ENCODE measurements around the gene CARD10.

Gene CARD10

DNA sequence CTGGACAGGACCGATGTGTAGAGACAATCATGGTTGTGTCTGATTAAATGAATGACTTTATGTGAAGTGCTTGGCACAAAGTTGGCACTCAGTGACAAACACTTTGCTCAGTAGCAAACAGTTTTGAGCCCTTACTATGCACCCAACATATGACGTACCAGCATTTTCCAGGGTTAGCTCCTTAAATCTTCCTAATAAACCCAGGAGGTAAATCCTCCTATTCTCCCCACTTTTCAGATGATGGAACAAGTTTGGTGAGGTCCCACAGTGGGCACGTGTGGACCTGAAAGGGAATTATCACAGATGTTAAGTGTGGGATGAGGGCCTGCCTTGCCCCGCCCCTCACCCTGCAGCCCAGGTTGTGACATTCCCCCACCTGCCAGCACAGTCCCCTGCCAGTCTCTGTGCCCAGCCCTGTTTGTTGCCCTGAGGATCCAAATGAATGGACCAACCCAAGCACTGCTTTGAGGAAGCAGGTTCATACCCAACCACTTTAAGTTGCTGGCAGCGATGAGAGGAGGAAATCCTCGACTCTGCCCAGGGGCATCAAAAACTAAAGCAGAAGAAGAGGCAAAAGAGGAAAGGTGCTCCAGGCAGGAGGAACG, 6.6 kb upstream of the CARD10 start:
- no peak overlapping the region for H3K9ac ChIP-seq (ENCODE audit: low read depth, low read length)
- H3K4me1 ChIP-seq (ENCODE audit: insufficient read depth, low read length) = peaks cover 6% of the 10 kb centered on the region; the same call in 1 of the 2 replicates
- no peaks in the 10 kb centered on the region for H3K9me3 ChIP-seq (ENCODE audit: control insufficient read depth, insufficient read depth, low read length)
- H3K36me3 ChIP-seq (ENCODE audit: insufficient read depth, low read length) = no peaks in the 10 kb centered on the region

DNA sequence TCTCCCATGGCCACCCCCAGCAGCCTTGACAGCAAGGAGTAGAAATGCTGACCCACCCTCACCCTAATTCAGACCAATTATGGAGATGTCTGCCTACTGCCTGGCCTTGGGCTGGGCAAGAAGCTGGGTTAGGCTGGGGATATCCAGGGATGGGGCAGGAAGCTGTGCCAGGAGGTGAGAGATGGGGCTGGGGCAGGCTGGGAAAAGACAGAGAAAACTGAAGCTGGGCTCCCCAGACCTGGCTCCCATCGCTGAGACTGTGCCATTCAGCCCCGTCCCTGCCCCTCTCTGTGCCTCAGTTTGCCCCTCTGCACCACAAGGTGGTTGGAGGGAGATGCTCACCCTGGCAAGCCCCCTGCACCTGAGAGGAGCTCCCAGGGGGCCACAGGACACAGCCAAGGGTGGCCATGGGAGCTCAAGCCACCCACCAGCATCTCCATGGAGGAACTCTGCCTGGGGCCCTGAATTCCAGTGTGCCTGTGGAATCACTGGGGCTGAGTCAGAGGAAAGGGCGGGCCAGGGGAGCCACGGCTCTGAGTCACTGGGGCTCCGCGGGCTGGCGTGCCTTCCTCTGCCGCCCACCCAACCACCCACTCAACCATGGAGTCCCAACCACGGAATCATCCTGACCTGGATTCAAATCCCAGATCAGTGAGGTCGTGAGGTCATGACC, 6.0 kb upstream of the CARD10 start:
- H3K9me3 ChIP-seq (ENCODE audit: control insufficient read depth, insufficient read depth, low read length) = no peaks in the 10 kb centered on the region
- H3K4me1 ChIP-seq (ENCODE audit: insufficient read depth, low read length) = peaks cover 6% of the 10 kb centered on the region; the same call in 1 of the 2 replicates
- no peak overlapping the region; the same call in 1 of the 2 replicates for H3K9ac ChIP-seq (ENCODE audit: low read depth, low read length)
- no peaks in the 10 kb centered on the region for H3K36me3 ChIP-seq (ENCODE audit: insufficient read depth, low read length)

DNA sequence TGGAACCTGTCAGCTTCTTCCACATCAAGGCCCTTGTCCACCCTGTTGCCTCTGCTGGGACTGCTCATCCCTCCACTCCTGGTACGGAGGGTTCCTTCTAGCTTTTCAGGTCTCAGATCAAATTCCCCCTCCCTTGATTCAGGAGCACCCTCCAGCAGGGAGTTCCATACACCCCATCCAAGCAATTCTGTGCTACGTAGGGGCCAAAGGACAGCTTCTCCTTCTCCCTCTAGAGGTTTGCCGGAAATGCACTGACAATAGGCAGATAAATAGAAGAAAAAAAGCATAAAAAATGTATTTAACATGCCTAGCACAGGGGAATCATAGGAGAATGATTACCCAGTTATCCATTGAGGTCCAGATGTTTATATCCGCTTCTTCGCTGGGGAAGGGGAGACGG, 3.3 kb upstream of the CARD10 start:
- no peaks in the 10 kb centered on the region for H3K36me3 ChIP-seq (ENCODE audit: insufficient read depth, low read length)
- peaks cover 6% of the 10 kb centered on the region; the same call in 1 of the 2 replicates for H3K4me1 ChIP-seq (ENCODE audit: insufficient read depth, low read length)
- no peak overlapping the region for H3K9ac ChIP-seq (ENCODE audit: low read depth, low read length)
- H3K9me3 ChIP-seq (ENCODE audit: control insufficient read depth, insufficient read depth, low read length) = no peaks in the 10 kb centered on the region

DNA sequence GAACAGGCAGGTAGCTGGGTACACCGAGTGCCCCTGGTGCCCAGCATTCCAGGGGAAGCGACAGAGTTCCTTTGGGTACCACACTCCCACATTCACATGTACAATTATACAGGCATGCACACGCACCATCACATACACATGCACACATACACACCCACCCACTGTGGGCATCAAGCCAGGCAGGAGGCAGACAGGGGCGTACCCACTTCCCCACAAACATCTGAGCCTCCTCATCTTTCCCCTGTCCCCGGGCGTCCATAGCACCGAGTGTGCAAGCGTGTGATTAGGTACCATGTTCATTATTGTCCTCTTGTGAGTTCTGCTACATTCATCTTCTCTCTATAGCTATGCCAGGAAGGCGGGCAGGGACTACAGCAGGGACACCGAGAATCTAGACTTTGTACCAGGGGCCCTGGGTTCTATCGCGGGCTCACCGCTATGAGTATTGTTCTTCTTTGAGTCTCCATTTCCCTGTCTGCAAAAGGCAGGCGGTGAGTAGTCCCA, 2.1 kb upstream of the CARD10 start:
- no peaks in the 10 kb centered on the region for H3K36me3 ChIP-seq (ENCODE audit: insufficient read depth, low read length)
- no peaks in the 10 kb centered on the region for H3K9me3 ChIP-seq (ENCODE audit: control insufficient read depth, insufficient read depth, low read length)
- H3K4me1 ChIP-seq (ENCODE audit: insufficient read depth, low read length) = peaks cover 6% of the 10 kb centered on the region; the same call in 1 of the 2 replicates
- H3K9ac ChIP-seq (ENCODE audit: low read depth, low read length) = no peak overlapping the region

DNA sequence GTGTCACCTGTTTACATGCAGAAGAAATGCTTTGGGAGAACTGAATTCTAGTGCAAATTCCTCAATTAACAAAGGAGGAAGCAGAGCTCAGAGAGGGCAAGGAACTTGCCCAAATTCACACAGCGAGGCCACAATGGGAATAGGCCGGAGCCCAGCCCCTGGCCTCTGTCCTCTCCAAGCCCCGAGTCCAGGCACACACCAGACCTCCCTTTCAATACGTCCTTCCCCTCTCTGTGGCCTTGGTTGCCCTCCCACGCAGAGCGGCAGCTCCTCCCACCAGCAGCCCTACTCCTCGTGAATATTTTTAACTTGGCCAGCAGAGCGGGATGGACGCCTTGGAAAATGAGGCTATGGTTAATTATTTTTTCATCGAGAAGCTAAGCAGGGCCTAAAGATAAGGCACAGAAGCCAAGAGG, 1.6 kb upstream of the CARD10 start:
- H3K4me1 ChIP-seq (ENCODE audit: insufficient read depth, low read length) = peaks cover 3% of the 10 kb centered on the region; the same call in 1 of the 2 replicates
- no peaks in the 10 kb centered on the region for H3K36me3 ChIP-seq (ENCODE audit: insufficient read depth, low read length)
- no peaks in the 10 kb centered on the region for H3K9me3 ChIP-seq (ENCODE audit: control insufficient read depth, insufficient read depth, low read length)
- H3K9ac ChIP-seq (ENCODE audit: low read depth, low read length) = no peak overlapping the region

DNA sequence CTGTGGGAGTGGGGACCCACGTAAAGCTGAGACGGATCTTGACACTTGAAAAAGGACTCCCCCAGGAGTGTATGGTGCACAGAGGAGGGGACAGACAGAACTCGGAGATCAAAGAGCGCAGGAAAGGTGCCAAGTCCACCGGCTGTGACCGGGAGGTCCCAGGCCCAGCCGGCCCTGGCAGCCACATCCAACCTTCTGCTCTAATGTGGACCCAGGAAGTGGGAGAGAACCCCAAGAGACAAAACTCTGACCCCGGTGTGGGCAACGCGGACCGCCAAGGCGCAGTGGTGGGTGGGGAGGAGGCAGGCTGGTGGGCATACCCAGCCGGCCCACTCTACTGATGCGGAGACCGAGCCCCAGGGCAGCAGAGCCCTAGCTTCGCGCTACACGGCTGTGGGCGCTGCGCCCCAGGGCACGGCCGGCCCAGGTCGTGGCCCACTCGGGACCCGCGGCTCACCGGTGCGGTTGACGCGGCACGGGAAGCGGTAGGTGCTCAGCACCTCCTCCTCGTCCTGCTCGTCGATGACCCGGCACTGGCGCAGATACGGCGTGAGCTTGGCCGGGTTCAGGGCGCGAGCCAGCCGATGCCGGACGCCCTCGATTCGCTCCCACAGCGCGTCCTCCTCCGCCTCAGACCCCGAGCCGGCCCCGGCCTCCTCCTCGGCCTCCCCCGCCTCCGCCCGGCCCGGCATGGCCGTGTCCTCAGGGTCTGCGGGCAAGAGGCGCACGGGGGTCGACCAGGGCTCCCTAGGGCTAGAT, 527 bp downstream of the CARD10 start:
- Histone ChIP-seq H3K9me3 (ENCODE audit: control insufficient read depth, insufficient read depth, low read length) (no peaks in the 10 kb centered on the region), H3K9ac (ENCODE audit: low read depth, low read length) (peak overlapping the region; percentile 70; the same call in 1 of the 2 replicates), H3K4me1 (ENCODE audit: insufficient read depth, low read length) (no peaks in the 10 kb centered on the region; the same call in 1 of the 2 replicates), H3K36me3 (ENCODE audit: insufficient read depth, low read length) (no peaks in the 10 kb centered on the region)

DNA sequence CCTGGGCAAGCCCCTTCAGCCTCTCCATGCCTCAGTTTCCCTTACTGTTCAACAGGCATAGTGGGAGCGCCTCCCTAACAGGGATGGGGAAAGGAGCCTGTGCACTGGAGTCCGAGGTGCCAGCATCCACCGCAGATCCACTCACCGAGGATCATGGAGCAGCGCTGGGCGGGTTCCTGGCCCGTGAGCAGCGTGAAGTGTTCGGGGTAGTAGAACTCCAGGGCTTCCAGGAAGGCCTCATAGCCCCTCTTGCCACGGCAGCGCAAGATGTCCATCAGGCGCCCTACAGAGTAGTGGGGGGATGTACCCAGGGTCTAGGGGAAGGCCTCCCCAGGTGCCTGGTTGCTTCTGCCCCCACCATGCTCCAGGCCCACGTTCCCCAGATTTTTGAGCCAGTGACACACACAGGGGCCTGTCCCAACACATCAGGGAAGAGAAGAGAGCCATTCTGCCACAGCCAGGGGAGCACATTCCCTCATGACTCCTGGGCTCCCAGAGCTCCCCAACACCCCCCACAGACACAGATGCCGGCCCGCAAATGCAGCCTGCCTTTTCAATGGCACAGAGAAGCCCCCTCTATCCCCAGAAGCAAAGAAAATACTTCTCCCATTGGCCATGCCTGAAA, 1.3 kb downstream of the CARD10 start:
- Histone ChIP-seq H3K9ac (ENCODE audit: low read depth, low read length) (peak overlapping the region; percentile 70; the same call in 1 of the 2 replicates), H3K9me3 (ENCODE audit: control insufficient read depth, insufficient read depth, low read length) (no peaks in the 10 kb centered on the region), H3K4me1 (ENCODE audit: insufficient read depth, low read length) (no peaks in the 10 kb centered on the region; the same call in 1 of the 2 replicates), H3K36me3 (ENCODE audit: insufficient read depth, low read length) (no peaks in the 10 kb centered on the region)

DNA sequence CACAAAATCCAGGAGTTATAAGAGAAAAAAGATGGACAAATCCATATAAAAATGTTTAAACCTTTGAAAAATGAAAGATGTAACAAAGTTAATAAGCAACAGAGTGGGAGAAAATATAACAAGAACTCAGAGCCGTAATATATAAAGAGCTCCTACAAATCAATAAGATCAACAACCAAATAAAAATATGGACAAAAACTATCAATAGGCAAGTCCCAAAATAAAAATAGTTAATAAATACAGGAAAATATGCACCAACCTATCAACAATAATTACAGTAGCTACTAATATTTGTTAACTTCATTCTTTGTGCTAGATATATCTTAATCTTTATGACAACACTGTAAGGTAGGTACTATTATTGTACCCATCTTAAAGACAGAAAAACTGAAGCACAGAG, 2.8 kb downstream of the CARD10 start:
- H3K9ac ChIP-seq (ENCODE audit: low read depth, low read length) = no peak overlapping the region
- H3K4me1 ChIP-seq (ENCODE audit: insufficient read depth, low read length) = peaks cover 10% of the 10 kb centered on the region; the same call in 1 of the 2 replicates
- no peaks in the 10 kb centered on the region for H3K9me3 ChIP-seq (ENCODE audit: control insufficient read depth, insufficient read depth, low read length)
- no peaks in the 10 kb centered on the region; the same call in 1 of the 2 replicates for H3K36me3 ChIP-seq (ENCODE audit: insufficient read depth, low read length)

DNA sequence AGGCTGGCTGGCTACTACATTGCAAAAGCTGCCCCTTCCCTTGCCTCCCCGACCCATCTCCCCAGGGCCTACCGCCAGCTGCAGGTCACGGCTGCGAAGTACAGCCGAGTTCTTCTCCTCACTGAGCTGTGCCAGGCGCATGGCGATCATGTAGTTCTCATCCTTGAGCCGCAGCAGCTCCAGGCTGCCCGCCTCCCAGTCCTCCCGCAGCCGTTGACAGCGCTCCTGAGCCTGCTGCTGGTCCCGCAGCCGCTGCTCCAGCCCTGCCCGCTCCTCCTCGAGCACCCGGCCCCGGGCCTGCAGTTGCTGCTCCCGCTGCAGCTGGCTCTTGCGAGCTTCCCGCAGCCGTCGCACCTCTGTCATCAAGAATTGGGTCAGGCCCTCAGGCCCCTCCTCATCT, 3.3 kb downstream of the CARD10 start:
- Histone ChIP-seq H3K9me3 (ENCODE audit: control insufficient read depth, insufficient read depth, low read length) (no peaks in the 10 kb centered on the region), H3K4me1 (ENCODE audit: insufficient read depth, low read length) (peaks cover 10% of the 10 kb centered on the region; the same call in 1 of the 2 replicates), H3K36me3 (ENCODE audit: insufficient read depth, low read length) (no peaks in the 10 kb centered on the region; the same call in 1 of the 2 replicates), H3K9ac (ENCODE audit: low read depth, low read length) (no peak overlapping the region)

DNA sequence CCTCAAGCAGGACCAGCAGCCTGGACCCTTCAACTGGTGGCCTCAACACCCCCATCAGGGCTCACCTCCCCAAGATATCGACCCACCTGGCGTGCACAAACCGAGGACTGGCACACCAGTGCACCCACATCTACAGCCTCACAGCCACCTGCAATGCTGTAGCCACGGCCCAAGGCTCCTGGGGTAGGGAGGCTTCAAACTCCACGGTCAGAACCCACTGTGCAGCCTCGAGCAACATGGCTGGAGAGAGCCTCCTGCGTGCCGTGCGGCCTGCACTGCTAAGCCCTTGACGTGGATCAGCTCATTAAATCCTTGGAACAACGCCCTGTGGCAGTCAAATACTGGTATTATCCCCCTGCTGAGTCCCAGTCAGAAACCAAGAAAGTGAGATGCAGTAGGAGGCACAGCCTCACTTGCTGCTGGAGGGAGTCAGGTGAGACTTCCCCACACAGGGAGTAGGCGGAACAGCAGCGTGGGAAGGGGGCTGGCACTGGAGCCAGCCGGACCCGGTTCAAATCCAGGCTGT, 4.6 kb downstream of the CARD10 start:
- Histone ChIP-seq H3K4me1 (ENCODE audit: insufficient read depth, low read length) (peaks cover 10% of the 10 kb centered on the region; the same call in 1 of the 2 replicates), H3K9ac (ENCODE audit: low read depth, low read length) (no peak overlapping the region)

DNA sequence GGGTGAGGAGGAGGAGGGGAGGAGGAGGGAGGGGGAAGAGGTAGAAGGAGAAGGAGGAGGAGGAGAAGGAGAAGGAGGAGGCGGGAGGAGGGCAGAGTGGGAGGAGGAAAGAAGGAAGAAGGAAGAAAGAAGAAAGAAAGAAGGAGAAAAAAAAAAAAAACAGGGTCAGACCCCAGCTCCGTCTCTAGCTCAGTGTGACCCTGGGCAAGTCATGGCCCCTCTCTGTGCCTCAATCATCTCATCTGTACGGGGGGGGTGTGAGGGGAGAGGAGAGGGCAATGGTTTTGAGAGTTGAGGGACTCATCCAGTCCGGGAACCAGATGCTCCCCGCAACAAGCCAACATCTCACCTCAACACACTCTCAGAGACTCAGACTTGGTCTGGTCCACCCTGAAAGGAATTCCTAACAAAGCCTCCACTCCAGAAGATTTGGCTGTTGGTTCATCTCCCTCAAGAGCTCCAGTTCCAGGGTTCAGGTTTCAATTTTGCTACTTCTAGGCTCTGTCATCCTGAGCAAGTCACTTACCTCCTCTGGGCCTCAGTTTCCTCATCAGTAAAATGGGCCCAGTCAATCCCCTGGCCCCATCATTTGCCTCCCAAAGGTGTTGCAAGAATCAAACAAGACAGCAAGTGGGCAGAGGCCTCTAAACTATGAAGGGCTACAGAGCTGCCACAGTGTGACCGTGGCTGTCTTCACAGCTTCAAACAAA, 7.7 kb downstream of the CARD10 start:
- Histone ChIP-seq H3K36me3 (ENCODE audit: insufficient read depth, low read length) (peaks cover 3% of the 10 kb centered on the region; the same call in 1 of the 2 replicates), H3K9me3 (ENCODE audit: control insufficient read depth, insufficient read depth, low read length) (no peaks in the 10 kb centered on the region), H3K4me1 (ENCODE audit: insufficient read depth, low read length) (peaks cover 14% of the 10 kb centered on the region; the same call in 1 of the 2 replicates), H3K9ac (ENCODE audit: low read depth, low read length) (no peak overlapping the region)

More for the DNA sequence above, 4.6 kb downstream of the CARD10 start:
- no peaks in the 10 kb centered on the region for H3K9me3 ChIP-seq (ENCODE audit: control insufficient read depth, insufficient read depth, low read length)
- H3K36me3 ChIP-seq (ENCODE audit: insufficient read depth, low read length) = no peaks in the 10 kb centered on the region; the same call in 1 of the 2 replicates

DNA sequence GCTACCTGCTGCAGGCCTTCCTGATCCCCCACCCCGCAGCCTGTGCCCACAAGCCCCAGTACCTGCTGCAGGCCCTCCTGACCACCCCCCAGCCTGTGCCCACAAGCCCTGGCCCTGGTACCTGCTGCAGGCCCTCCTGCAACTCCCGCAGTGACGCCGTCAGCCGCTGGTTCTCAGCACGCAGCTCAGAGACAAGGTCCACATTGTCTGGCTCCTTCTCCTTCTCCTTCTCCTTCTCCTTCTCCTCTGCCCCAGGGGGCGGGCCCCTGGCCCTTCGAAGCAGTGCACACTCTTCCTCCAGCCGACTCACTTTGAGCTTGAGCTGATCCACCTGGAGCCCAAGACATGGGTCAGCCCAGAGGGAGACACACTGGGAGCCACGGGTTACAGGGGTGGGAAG, 9.1 kb downstream of the CARD10 start:
- Histone ChIP-seq H3K9ac (ENCODE audit: low read depth, low read length) (no peak overlapping the region), H3K36me3 (ENCODE audit: insufficient read depth, low read length) (peaks cover 3% of the 10 kb centered on the region; the same call in 1 of the 2 replicates), H3K9me3 (ENCODE audit: control insufficient read depth, insufficient read depth, low read length) (no peaks in the 10 kb centered on the region), H3K4me1 (ENCODE audit: insufficient read depth, low read length) (peaks cover 14% of the 10 kb centered on the region; the same call in 1 of the 2 replicates)
